Caco-2 (cell line): ENCODE results near the gene ACHE. TPM values are rescaled to one million over a fixed set of nuclear protein-coding genes. Genes with fewer than 3 reads are reported as not detected.

Experiments
- BruUV-seq: library from RNA; stranded (reverse); fragments of 400-500 nt; replicated peaks from 2 replicates; lab custom pipeline; 2021; lab: Mats Ljungman, UMichigan
- CTCF ChIA-PET: fragments of 300-600 bp; sonication (Branson Sonifier 250); formaldehyde crosslinking; loops from one replicate; lab custom pipeline; 2022; ENCODE audit warnings: antibody characterized with exemption; lab: Charles Lee
- POLR2A ChIA-PET: fragments of 300-600 bp; sonication (Branson Sonifier 250); formaldehyde crosslinking; loops from one replicate; lab custom pipeline; 2022; ENCODE audit warnings: antibody characterized with exemption; lab: Charles Lee
- DNase-seq, 2 experiments: peaks; one replicate each; pipeline versions ENCODE4 v3.0.0 to v3.0.0-alpha.2; 2020 to 2022
- H3K27me3 ChIP-seq: replicated peaks from 2 replicates; pipeline ENCODE4 v1.6.0; 2011; ENCODE audit warnings: low read length; ENCODE audit not compliant: control insufficient read depth, insufficient read depth
- H3K36me3 ChIP-seq: 2 replicates; pipeline ENCODE4 v1.5.1; 2011; ENCODE audit warnings: low read length; ENCODE audit not compliant: control insufficient read depth, insufficient read depth
- H3K4me1 ChIP-seq: fragments of 250-450 bp; sonication (Bioruptor Pico); 2 replicates; pipeline ENCODE4 v1.5.1; 2020; ENCODE audit warnings: mild to moderate bottlenecking
- H3K4me3 ChIP-seq: 2 replicates; pipeline ENCODE4 v1.5.1; 2011; ENCODE audit warnings: low read depth, mild to moderate bottlenecking, control low read depth, low read length
- H3K9me3 ChIP-seq: fragments of 250-450 bp; sonication (Bioruptor Pico); 2 replicates; pipeline ENCODE4 v1.5.1; 2020; ENCODE audit warnings: mild to moderate bottlenecking, moderate library complexity
- H3K27ac Mint-ChIP-seq: one replicate; pipeline ENCODE4 v1.8.0; 2022; ENCODE audit warnings: mixed read lengths; ENCODE audit not compliant: unreplicated experiment
- H3K27me3 Mint-ChIP-seq: one replicate; pipeline ENCODE4 v1.8.0; 2022; ENCODE audit warnings: mixed read lengths; ENCODE audit not compliant: insufficient read depth, unreplicated experiment
- H3K36me3 Mint-ChIP-seq: one replicate; pipeline ENCODE4 v1.8.0; 2022; ENCODE audit warnings: mild to moderate bottlenecking, mixed read lengths; ENCODE audit not compliant: insufficient read depth, unreplicated experiment
- H3K4me1 Mint-ChIP-seq: one replicate; pipeline ENCODE4 v1.8.0; 2022; ENCODE audit warnings: low read depth, mixed read lengths; ENCODE audit not compliant: unreplicated experiment
- H3K4me3 Mint-ChIP-seq: one replicate; pipeline ENCODE4 v1.8.0; 2022; ENCODE audit warnings: mild to moderate bottlenecking, moderate library complexity, mixed read lengths; ENCODE audit not compliant: unreplicated experiment
- H3K9me3 Mint-ChIP-seq: one replicate; pipeline ENCODE4 v1.8.0; 2022; ENCODE audit warnings: mixed read lengths; ENCODE audit not compliant: unreplicated experiment
- intact Hi-C: fragments of 100-400 bp; cut with micrococcal nuclease; formaldehyde crosslinking; loops from one replicate; pipeline ENCODE4 v1.10.0; 2022; ENCODE audit not compliant: unreplicated experiment
- total RNA-seq: library from RNA; stranded (reverse); gene quantifications from 2 replicates; pipeline ENCODE4 v1.2.3, GENCODE V29; 2022
- TF ChIP-seq, protein P1 (sequence below), 2 experiments: fragments of 200-600 bp in 1 of 2; IDR thresholded peaks; 1 replicate in 1 of 2; 2 replicates in 1 of 2; pipeline versions ENCODE4 v1.5.1 to v1.8.0; 2011 to 2022; ENCODE audit warnings: antibody characterized with exemption in 1 of 2, control low read depth in 1 of 2, inconsistent platforms in 1 of 2, low read depth in 1 of 2, low read length in 1 of 2, mild to moderate bottlenecking in 1 of 2, moderate library complexity in 1 of 2; ENCODE audit not compliant: insufficient read depth in 1 of 2, severe bottlenecking in 1 of 2, unreplicated experiment in 1 of 2

ACHE gene
- total RNA-seq, 1 experiment from 2014 or later = 19.0 TPM

DNA sequence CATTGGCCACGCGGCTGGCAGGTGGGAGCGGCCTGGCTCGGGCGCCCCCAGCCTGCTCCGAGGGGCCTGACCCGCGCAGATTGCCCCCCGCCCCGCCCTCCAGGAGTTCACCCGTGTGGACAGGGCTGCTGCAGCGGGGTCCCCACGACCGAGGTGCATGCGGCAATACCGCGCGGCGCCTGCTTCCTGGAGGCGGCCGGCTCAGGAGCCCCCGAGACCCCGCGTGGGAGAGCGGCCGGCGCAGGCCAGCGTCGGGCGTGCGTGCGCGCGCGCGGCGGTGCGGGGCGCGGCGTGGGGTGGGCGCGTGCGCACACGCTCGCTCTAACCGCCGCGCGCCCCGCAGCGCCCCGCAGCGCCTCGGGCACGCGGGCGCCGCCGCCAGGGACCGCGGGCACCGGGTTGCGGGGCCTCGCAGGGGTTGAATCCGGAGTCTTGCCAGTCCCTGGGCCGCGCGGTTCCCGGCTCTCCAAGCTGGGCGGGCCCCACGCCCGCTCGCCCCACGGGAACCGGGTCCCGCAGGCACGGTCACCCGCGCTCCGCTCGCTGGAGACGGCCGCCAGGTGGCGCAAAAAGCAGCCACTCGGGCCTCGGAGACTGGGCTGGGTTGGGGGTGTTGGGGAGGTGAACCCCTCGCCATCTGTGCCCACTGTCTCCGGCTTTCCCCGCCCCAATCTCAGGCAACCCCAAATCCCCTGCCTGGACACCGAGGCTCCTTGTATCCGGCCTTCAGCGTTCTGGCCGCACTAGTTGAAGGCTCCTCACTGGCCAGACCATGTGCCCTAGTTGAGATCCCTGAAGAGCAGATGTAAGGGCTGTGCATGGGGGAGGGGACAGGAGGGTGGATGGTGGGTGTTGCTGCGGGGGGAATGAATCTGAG, 1.3 kb upstream of the ACHE start:
- H3K27ac Mint-ChIP-seq = peak overlapping the region; percentile 86
- H3K9me3 ChIP-seq = no peaks in the 10 kb centered on the region
- DNase-seq = peak in 1 of 2 experiments; percentile 70
- POLR2A ChIA-PET = interaction anchor here (0.6 to 1.0 kb wide), 2 partner anchors 7 to 336 kb away, joined by 3 read pairs; no protein-coding TSS in a partner anchor
- H3K27me3 Mint-ChIP-seq = no peaks in the 10 kb centered on the region
- peak overlapping the region; percentile 50 for H3K4me3 ChIP-seq
- no peaks in the 10 kb centered on the region for H3K27me3 ChIP-seq
- peaks cover 32% of the 10 kb centered on the region for H3K4me1 Mint-ChIP-seq
- TF ChIP-seq, protein P1, sequence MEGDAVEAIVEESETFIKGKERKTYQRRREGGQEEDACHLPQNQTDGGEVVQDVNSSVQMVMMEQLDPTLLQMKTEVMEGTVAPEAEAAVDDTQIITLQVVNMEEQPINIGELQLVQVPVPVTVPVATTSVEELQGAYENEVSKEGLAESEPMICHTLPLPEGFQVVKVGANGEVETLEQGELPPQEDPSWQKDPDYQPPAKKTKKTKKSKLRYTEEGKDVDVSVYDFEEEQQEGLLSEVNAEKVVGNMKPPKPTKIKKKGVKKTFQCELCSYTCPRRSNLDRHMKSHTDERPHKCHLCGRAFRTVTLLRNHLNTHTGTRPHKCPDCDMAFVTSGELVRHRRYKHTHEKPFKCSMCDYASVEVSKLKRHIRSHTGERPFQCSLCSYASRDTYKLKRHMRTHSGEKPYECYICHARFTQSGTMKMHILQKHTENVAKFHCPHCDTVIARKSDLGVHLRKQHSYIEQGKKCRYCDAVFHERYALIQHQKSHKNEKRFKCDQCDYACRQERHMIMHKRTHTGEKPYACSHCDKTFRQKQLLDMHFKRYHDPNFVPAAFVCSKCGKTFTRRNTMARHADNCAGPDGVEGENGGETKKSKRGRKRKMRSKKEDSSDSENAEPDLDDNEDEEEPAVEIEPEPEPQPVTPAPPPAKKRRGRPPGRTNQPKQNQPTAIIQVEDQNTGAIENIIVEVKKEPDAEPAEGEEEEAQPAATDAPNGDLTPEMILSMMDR (IDR thresholded peaks at IDR 0.05; ENCODE audit: insufficient read depth in 1 of 2, low read depth in 1 of 2, low read length in 1 of 2, severe bottlenecking in 1 of 2, unreplicated experiment in 1 of 2) = peak; percentile 84 to 85
- H3K4me3 Mint-ChIP-seq = peak overlapping the region; percentile 100
- BruUV-seq = no TSS peak
- CTCF ChIA-PET = interaction anchor here (1.0 kb wide), 1 partner anchor 50 kb away, joined by 3 read pairs; no protein-coding TSS in a partner anchor
- H3K4me1 ChIP-seq = peaks cover 31% of the 10 kb centered on the region
- peaks cover 16% of the 10 kb centered on the region for H3K36me3 Mint-ChIP-seq
- intact Hi-C loops = loop anchor here (1.0 to 5.0 kb wide), 4 partner anchors 36 to 180 kb away; no protein-coding TSS in a partner anchor
- no peaks in the 10 kb centered on the region for H3K9me3 Mint-ChIP-seq
- H3K36me3 ChIP-seq = no peaks in the 10 kb centered on the region

DNA sequence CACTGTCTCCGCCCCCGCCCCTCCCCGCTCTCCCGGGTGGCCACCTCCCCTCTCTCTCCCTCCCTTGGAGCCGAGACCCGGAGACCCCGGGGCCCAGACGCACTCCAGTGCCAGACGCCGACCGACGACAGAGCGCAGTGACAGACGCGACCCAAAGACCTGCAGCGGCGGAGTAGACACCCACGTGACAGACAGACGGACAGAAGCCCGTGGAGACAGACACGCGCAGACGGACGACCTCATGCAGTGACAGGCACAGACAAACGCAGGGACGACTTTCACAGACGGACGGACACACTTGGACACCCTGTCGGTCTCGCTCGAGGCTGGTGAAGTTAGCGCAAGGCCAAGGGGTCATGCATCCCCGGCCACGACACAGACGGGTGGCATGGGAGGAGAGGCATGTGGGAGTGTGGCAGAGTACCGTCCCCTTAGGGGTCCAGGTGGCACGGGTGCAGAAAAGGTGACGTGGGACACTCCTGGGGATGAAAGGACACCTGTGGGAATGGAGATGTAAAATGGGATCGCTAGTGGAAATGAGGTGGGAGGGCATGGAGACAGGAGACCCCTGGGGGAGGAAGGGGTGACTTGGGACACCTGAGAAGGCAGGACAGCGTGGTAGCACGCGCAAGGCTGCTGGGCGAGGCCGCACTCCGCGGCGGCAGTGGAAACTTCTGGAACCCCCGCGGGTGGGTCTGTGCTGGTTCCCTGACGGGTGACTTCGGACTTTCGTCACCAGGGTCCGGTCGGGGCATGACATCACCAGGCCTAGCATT, 456 bp upstream of the ACHE start:
- Mint-ChIP-seq H3K27me3 (no peaks in the 10 kb centered on the region), H3K27ac (peak overlapping the region; percentile 86), H3K36me3 (peaks cover 15% of the 10 kb centered on the region), H3K9me3 (no peaks in the 10 kb centered on the region), H3K4me1 (peaks cover 38% of the 10 kb centered on the region), H3K4me3 (peak overlapping the region; percentile 100)
- DNase-seq = peak; percentile 88
- Histone ChIP-seq H3K36me3 (no peaks in the 10 kb centered on the region), H3K4me3 (peak overlapping the region; percentile 50), H3K9me3 (no peaks in the 10 kb centered on the region), H3K27me3 (no peaks in the 10 kb centered on the region), H3K4me1 (peaks cover 27% of the 10 kb centered on the region)
- POLR2A ChIA-PET = interaction anchor here (0.6 to 1.4 kb wide), 3 partner anchors 70 to 189 kb away, joined by 3 to 4 read pairs (median 4); no protein-coding TSS in a partner anchor
- TF ChIP-seq, protein P1 (IDR thresholded peaks at IDR 0.05; ENCODE audit: insufficient read depth in 1 of 2, low read depth in 1 of 2, low read length in 1 of 2, severe bottlenecking in 1 of 2, unreplicated experiment in 1 of 2) = no peak
- intact Hi-C loops = loop anchor here (1.0 to 5.0 kb wide), 5 partner anchors 37 to 181 kb away; no protein-coding TSS in a partner anchor
- no TSS peak for BruUV-seq
- CTCF ChIA-PET = interaction anchor here (0.7 kb wide), 1 partner anchor 69 kb away, joined by 5 read pairs; no protein-coding TSS in a partner anchor
